GM19397 (cell line): ENCODE data around the gene BCAP31.

Experiments used
- ATAC-seq: cut with Tn5 transposase; IDR thresholded peaks from one replicate; pipeline ENCODE4 v1.9.1; 2021; ENCODE audit warnings: mild to moderate bottlenecking, moderate library complexity; ENCODE audit not compliant: unreplicated experiment

Gene BCAP31

DNA sequence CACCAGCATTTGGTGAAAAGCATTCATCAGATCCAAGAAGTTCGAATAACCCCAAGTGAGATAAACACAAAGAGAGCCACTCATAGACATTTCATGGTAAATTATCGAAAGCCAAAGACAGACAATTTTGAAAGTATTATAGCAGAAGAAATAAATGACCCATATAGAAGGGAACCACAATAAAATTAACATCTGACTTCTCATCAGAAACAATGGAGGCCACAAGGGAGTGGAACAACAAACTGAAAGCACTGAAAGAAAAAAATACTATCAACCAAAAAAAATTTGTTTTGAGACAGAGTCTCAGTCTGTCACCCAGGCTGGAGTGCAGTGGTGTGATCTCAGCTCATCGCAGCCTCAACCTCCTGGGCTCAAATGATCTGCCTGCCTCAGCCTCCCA, 64.9 kb downstream of the BCAP31 start:
- no peak for ATAC-seq

DNA sequence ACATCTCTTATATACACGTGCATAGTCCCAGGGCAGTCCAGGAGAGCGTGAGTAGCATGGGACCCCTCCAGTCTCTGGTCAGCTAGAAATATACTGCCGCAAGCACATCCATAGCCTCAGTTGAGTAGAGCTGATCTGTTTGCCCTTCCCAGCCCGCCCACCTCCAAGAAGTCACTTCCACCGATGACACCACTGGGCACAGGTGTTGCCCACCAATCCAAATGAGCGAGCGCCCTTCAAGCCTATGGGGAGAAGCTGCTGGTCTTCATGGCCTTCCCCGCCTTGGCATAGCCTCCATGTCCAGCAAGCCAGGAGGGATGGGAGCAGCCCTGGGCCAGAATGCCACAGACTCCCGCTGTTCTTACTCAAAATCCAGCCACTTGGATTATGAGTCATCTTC, 67.0 kb downstream of the BCAP31 start:
- no peak for ATAC-seq

DNA sequence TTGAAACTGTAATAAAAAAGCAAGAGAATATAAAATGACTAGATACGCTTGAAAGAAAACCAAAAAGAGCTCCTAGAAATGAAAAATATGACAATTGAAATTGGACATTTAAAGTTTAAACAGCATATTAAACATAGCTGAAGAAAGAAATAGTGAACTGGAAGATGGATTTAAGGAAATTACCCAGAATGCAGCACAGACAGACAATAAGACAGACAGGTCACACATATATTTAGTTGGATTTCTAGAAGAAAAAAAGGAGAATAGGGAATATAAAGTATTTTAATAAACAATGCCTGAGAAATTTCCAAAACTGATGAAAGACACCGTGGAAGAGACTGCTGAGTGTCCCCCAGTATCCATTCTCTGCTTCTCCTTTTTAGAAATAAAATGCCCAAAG, 70.6 kb downstream of the BCAP31 start:
- ATAC-seq: no peak

DNA sequence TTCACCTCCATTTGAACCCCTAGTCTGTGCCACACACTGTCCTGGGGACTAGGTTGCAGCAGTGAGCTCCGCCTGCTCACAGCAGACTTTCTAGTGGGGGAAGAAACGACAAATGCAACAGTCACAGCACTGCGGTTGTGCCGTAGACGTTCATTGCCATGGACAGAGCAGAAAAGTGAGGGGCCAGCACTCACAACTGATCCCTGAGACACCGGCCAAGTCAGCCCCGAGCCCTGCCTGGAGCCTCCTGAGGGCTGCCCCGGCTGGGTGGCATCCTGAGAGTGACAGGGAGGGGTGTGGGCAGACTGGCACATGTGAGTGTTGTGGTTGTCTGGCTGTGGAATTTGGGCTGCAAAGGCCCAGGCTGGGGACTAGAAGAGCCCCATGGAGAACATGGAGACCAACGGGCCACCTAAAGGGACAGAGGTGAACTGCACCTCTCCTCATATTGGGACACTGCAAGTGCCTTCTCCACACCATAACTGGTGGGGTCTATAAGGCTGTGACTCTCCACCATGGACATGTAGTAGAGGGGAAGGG, 72.6 kb downstream of the BCAP31 start:
- ATAC-seq: no peak

DNA sequence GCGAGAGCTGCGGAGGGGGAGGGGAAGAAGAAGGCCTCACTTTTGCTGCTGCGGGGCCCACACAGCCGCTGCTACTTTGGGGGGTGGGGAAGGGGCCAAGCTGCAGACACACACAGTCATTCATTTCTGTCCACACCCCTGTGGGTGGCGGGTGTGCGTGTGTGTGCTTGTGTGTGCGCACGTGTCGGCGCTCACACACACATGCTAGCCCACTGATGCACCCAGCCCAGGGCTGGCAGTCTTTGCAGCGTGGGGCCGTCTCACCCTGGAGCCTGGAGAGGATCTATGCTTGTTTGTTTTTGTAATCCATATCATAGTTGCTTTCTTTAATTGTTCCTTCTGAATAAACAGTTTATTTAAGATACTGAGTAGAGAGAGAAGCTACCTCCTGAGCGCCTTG, 73.2 kb downstream of the BCAP31 start:
- no peak for ATAC-seq
